ENCODE results near the gene RAMP3.

Gene RAMP3

DNA sequence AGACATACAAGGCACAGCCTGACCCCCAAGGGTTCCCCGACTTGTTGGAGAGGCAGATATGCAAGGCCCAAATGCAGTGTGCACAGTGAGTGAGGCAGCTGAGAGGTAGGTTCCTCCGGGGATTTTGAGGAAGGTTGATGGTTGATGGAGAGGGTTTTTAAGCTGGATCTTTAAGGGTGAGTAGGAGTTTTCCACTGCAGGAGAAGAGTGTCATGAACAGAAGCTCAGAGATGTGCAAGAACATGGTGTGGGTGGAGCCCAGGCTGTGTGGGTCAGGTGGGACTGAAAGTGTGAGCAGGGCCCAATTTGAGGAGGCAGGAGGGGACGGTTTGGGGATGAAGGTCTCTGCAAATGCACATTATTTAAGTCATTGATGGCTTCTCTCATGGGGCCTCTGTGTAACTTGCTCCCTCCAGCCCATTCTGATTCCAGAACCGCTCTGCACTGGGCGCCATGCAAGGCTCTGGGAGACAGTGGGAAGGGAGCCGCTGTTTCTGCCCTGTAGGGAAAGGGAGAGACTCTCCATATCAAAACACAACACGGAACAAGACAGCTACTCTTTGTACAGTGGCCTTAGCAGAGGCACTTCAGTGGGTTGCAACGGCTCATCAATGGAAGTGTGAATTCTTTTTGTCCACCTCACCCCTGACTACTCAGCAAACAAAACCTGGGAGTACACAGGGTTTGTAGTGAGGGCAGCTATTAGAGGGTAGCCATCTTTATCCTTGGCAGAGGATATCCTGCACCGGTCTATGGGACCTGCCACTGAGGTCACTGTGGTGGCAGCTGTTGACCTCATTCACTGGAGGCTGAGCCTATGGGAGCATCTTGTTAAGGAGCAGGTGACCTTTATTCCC is 29.7 kb downstream of the RAMP3 start:
- Histone ChIP-seq H3K4me3 (ENCODE audit: low read depth, low read length) (no peak overlapping the region), H3K27me3 (ENCODE audit: control insufficient read depth, insufficient read depth, low read length) (no peaks in the 10 kb centered on the region), H3K4me1 (ENCODE audit: control insufficient read depth, insufficient read depth, low read length) (no peaks in the 10 kb centered on the region), H3K9me3 (ENCODE audit: control insufficient read depth, insufficient read depth, low read length) (no peaks in the 10 kb centered on the region), H3K27ac (ENCODE audit: low read depth, low read length) (no peak overlapping the region), H3K9ac (ENCODE audit: low read depth, low read length) (no peak overlapping the region), H3K36me3 (ENCODE audit: control insufficient read depth, insufficient read depth, low read length) (no peaks in the 10 kb centered on the region)

DNA sequence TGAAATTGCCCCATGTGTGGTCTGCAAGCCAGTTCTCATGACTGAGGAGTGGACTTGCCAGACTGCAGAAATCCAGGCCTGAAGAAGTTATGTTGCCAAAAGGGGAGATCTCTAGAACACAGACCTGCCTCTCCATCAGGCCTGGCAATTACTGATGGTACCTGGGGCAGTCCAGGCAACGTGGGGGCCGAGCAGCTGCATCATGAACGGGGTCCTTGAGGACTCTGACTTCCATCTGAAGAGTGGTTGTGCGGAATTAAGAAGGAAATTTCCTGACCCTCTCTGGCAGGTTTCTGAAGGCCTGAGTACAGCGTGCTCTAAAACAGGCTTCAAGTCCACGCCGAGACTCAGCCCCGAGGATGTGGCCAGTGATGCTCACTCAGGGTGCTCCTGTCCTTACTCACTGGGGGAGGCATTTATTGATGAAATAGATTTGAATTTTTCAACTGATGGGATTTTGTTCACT is 30.4 kb downstream of the RAMP3 start:
- no peak overlapping the region for H3K27ac ChIP-seq (ENCODE audit: low read depth, low read length)
- H3K27me3 ChIP-seq (ENCODE audit: control insufficient read depth, insufficient read depth, low read length) = no peaks in the 10 kb centered on the region
- no peaks in the 10 kb centered on the region for H3K9me3 ChIP-seq (ENCODE audit: control insufficient read depth, insufficient read depth, low read length)
- H3K4me3 ChIP-seq (ENCODE audit: low read depth, low read length) = no peak overlapping the region
- H3K9ac ChIP-seq (ENCODE audit: low read depth, low read length) = no peak overlapping the region
- no peaks in the 10 kb centered on the region for H3K4me1 ChIP-seq (ENCODE audit: control insufficient read depth, insufficient read depth, low read length)
- H3K36me3 ChIP-seq (ENCODE audit: control insufficient read depth, insufficient read depth, low read length) = no peaks in the 10 kb centered on the region

DNA sequence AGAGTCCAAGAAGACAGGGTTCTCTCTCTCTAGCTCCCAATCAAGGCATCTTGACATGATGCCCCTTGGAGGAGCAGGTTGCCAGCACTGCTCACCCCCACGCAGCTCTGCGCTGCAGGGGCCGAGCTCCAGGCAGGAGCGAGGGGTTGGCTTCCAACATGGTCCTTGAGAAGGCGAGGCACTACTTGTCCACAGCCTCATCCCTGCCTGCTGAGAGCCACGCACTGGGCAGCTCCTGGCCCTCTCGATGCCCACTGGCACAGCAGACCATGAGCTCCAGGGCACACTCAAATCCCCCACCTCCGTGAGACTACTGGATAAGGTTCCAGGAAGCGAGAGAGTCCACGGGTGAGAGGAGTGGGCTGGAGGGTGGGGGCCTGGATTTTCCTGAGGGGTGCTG is 31.1 kb downstream of the RAMP3 start:
- Histone ChIP-seq H3K36me3 (ENCODE audit: control insufficient read depth, insufficient read depth, low read length) (no peaks in the 10 kb centered on the region), H3K27me3 (ENCODE audit: control insufficient read depth, insufficient read depth, low read length) (no peaks in the 10 kb centered on the region), H3K9ac (ENCODE audit: low read depth, low read length) (no peak overlapping the region), H3K4me1 (ENCODE audit: control insufficient read depth, insufficient read depth, low read length) (no peaks in the 10 kb centered on the region), H3K4me3 (ENCODE audit: low read depth, low read length) (no peak overlapping the region), H3K27ac (ENCODE audit: low read depth, low read length) (no peak overlapping the region), H3K9me3 (ENCODE audit: control insufficient read depth, insufficient read depth, low read length) (no peaks in the 10 kb centered on the region)

DNA sequence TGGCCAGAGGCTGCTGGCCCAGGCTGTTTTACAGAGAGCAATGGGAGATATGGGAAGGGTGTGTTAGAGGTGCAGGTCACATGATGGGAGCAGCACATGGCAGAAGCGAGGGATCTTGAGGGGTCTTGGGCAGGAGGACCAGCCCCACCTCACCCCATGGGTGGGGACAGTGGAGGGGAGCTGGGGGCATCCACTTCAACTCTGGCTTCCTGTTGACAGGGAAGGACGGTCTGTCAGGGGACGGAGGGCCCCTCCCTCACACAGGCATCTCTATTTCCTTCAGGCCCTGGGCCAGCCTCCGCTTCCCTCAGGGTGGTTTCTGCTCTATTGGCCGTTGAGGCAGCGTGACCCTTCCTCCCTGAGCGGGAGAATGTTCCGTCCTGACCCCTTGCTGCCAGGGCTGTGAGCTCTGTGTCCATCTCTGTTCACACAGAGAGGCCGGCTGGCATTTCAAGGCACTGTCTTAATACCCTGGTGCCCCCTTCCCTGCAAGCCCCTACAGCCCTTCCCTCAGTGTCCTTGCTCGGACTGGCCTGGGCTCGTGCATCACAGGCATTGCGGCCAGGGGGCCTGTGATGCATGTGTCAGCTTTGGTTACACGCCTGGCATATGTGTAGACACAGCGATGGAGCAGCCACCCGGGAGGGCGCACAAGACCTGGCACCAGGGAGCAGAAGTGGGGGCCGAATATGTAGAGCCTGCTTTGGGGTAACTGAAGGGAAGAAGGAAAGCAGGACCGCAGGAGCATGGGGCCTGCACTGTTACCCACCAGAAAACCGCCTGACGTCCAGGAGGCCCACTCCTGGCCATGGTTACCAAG is 31.8 kb downstream of the RAMP3 start:
- Histone ChIP-seq H3K9me3 (ENCODE audit: control insufficient read depth, insufficient read depth, low read length) (no peaks in the 10 kb centered on the region), H3K27ac (ENCODE audit: low read depth, low read length) (no peak overlapping the region), H3K36me3 (ENCODE audit: control insufficient read depth, insufficient read depth, low read length) (no peaks in the 10 kb centered on the region), H3K27me3 (ENCODE audit: control insufficient read depth, insufficient read depth, low read length) (no peaks in the 10 kb centered on the region), H3K4me1 (ENCODE audit: control insufficient read depth, insufficient read depth, low read length) (no peaks in the 10 kb centered on the region), H3K9ac (ENCODE audit: low read depth, low read length) (no peak overlapping the region), H3K4me3 (ENCODE audit: low read depth, low read length) (no peak overlapping the region)

- Histone ChIP-seq H3K4me1 (ENCODE audit: control insufficient read depth, insufficient read depth, low read length) (no peaks in the 10 kb centered on the region), H3K27me3 (ENCODE audit: control insufficient read depth, insufficient read depth, low read length) (no peaks in the 10 kb centered on the region), H3K27ac (ENCODE audit: low read depth, low read length) (no peak overlapping the region), H3K9ac (ENCODE audit: low read depth, low read length) (no peak overlapping the region), H3K4me3 (ENCODE audit: low read depth, low read length) (no peak overlapping the region), H3K36me3 (ENCODE audit: control insufficient read depth, insufficient read depth, low read length) (no peaks in the 10 kb centered on the region), H3K9me3 (ENCODE audit: control insufficient read depth, insufficient read depth, low read length) (no peaks in the 10 kb centered on the region)
Measured at GRCh38 chr7:45190406-45191165, 33.0 kb downstream of the RAMP3 start.

- Histone ChIP-seq H3K4me3 (ENCODE audit: low read depth, low read length) (no peak overlapping the region), H3K27me3 (ENCODE audit: control insufficient read depth, insufficient read depth, low read length) (no peaks in the 10 kb centered on the region), H3K36me3 (ENCODE audit: control insufficient read depth, insufficient read depth, low read length) (no peaks in the 10 kb centered on the region), H3K4me1 (ENCODE audit: control insufficient read depth, insufficient read depth, low read length) (no peaks in the 10 kb centered on the region), H3K9me3 (ENCODE audit: control insufficient read depth, insufficient read depth, low read length) (no peaks in the 10 kb centered on the region), H3K9ac (ENCODE audit: low read depth, low read length) (no peak overlapping the region), H3K27ac (ENCODE audit: low read depth, low read length) (no peak overlapping the region)
Measured at GRCh38 chr7:45191396-45191795, 33.8 kb downstream of the RAMP3 start.

DNA sequence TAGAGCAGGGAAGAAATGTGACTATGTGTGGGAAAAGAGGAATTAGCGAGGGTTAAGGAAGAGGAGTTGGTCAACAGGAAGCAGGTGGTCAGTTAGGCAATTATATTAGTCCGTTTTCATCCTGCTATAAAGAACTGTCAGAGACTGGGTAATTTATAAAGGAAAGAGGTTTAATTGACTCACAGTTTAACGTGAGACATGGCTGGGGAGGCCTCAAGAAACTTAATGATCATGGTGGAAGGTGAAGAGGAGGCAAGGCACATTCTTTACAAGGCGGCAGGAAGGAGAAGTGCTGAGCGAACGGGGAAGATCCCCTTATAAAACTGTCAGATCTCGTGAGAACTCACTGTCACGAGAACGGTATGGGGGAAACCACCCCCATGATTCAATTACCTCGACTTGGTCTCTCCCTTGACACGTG is 35.0 kb downstream of the RAMP3 start:
- Histone ChIP-seq H3K27me3 (ENCODE audit: control insufficient read depth, insufficient read depth, low read length) (no peaks in the 10 kb centered on the region), H3K4me3 (ENCODE audit: low read depth, low read length) (no peak overlapping the region), H3K9me3 (ENCODE audit: control insufficient read depth, insufficient read depth, low read length) (no peaks in the 10 kb centered on the region), H3K36me3 (ENCODE audit: control insufficient read depth, insufficient read depth, low read length) (no peaks in the 10 kb centered on the region), H3K4me1 (ENCODE audit: control insufficient read depth, insufficient read depth, low read length) (no peaks in the 10 kb centered on the region), H3K9ac (ENCODE audit: low read depth, low read length) (no peak overlapping the region), H3K27ac (ENCODE audit: low read depth, low read length) (no peak overlapping the region)

DNA sequence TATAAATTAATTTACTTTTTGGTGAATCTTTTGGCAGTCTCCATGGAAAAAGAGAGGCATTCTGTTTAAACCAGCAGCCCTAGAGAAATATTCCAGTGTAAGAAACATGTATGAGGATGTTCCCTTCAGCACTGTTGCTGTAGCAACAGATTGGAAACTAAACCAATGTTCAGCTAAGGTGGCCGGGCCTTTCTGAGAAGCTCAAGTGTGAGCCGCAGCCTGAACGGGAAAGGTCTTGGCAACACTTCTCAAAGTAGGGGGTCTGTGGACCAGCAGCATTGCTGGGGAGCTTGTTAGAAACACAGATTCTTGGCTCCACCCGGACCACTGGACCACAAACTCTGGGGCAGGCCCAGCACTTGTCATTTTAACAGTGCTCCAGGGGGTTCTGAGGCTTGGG is 36.2 kb downstream of the RAMP3 start:
- Histone ChIP-seq H3K4me3 (ENCODE audit: low read depth, low read length) (no peak overlapping the region), H3K27ac (ENCODE audit: low read depth, low read length) (no peak overlapping the region), H3K9me3 (ENCODE audit: control insufficient read depth, insufficient read depth, low read length) (no peaks in the 10 kb centered on the region), H3K9ac (ENCODE audit: low read depth, low read length) (no peak overlapping the region), H3K27me3 (ENCODE audit: control insufficient read depth, insufficient read depth, low read length) (no peaks in the 10 kb centered on the region), H3K4me1 (ENCODE audit: control insufficient read depth, insufficient read depth, low read length) (no peaks in the 10 kb centered on the region), H3K36me3 (ENCODE audit: control insufficient read depth, insufficient read depth, low read length) (no peaks in the 10 kb centered on the region)

GRCh38 chr7:45196374-45196773 is 38.8 kb downstream of the RAMP3 start:
- Histone ChIP-seq H3K27ac (ENCODE audit: low read depth, low read length) (no peak overlapping the region), H3K27me3 (ENCODE audit: control insufficient read depth, insufficient read depth, low read length) (no peaks in the 10 kb centered on the region), H3K4me1 (ENCODE audit: control insufficient read depth, insufficient read depth, low read length) (no peaks in the 10 kb centered on the region), H3K36me3 (ENCODE audit: control insufficient read depth, insufficient read depth, low read length) (no peaks in the 10 kb centered on the region), H3K9me3 (ENCODE audit: control insufficient read depth, insufficient read depth, low read length) (no peaks in the 10 kb centered on the region), H3K9ac (ENCODE audit: low read depth, low read length) (no peak overlapping the region), H3K4me3 (ENCODE audit: low read depth, low read length) (no peak overlapping the region)

DNA sequence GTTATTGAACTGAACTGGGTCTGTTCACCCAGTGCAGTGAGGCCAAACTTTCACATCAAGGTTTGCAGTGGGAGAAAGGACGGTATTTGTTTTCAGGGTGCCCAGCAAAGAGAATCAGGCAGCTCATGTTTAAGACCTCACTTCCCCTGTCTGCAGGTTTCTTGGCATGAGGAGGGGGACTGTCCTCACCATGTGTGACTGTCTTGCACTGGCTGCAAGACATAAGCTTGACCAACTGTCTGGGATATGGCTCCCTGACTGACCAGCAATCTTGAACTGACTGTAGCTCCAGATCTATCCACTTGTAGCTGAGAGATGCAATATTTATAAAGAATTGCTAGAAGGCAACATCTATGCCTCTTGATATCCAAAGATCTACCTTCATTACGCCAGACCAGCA is 39.9 kb downstream of the RAMP3 start:
- H3K4me1 ChIP-seq (ENCODE audit: control insufficient read depth, insufficient read depth, low read length) = no peaks in the 10 kb centered on the region
- no peak overlapping the region for H3K9ac ChIP-seq (ENCODE audit: low read depth, low read length)
- no peaks in the 10 kb centered on the region for H3K9me3 ChIP-seq (ENCODE audit: control insufficient read depth, insufficient read depth, low read length)
- H3K36me3 ChIP-seq (ENCODE audit: control insufficient read depth, insufficient read depth, low read length) = no peaks in the 10 kb centered on the region
- H3K4me3 ChIP-seq (ENCODE audit: low read depth, low read length) = no peak overlapping the region
- no peak overlapping the region for H3K27ac ChIP-seq (ENCODE audit: low read depth, low read length)
- H3K27me3 ChIP-seq (ENCODE audit: control insufficient read depth, insufficient read depth, low read length) = no peaks in the 10 kb centered on the region
